WTC11 (cell line): Measurements from ENCODE around the gene OLFM1. TPM values are rescaled to one million over a fixed set of nuclear protein-coding genes. Genes with fewer than 3 reads are reported as not detected.

Experiments used
- ATAC-seq: fragments of 200-7000 bp; cut with Tn5 transposase; 2 replicates; pipeline ENCODE4 v1.10.0; 2021; ENCODE audit warnings: mild to moderate bottlenecking, moderate library complexity
- CTCF ChIA-PET: fragments of 300-600 bp; sonication (Branson Sonifier 250); formaldehyde crosslinking; loops from one replicate; lab custom pipeline; 2021; ENCODE audit warnings: antibody characterized with exemption; lab: Charles Lee
- POLR2A ChIA-PET: fragments of 350-600 bp; sonication (Branson Sonifier 250); formaldehyde crosslinking; loops from one replicate; lab custom pipeline; 2021; ENCODE audit warnings: antibody characterized with exemption; lab: Charles Lee
- DNase-seq: peaks from one replicate; pipeline ENCODE4 v3.0.0; 2021; ENCODE audit warnings: low spot score
- H3K27ac Mint-ChIP-seq: 2 replicates; pipeline ENCODE4 v1.8.0; 2021; ENCODE audit warnings: mixed read lengths
- H3K27me3 Mint-ChIP-seq: 2 replicates; pipeline ENCODE4 v1.8.0; 2021; ENCODE audit warnings: low read depth, mild to moderate bottlenecking, moderate library complexity, mixed read lengths
- H3K36me3 Mint-ChIP-seq: 2 replicates; pipeline ENCODE4 v1.8.0; 2021; ENCODE audit warnings: mixed read lengths
- H3K4me1 Mint-ChIP-seq: 2 replicates; pipeline ENCODE4 v1.8.0; 2022; ENCODE audit warnings: mixed read lengths
- H3K4me3 Mint-ChIP-seq: 2 replicates; pipeline ENCODE4 v1.8.0; 2021; ENCODE audit warnings: mild to moderate bottlenecking, moderate library complexity, mixed read lengths
- H3K9me3 Mint-ChIP-seq: 2 replicates; pipeline ENCODE4 v1.8.0; 2021; ENCODE audit warnings: mixed read lengths
- ELF4 ChIP-seq: sonication (generic); formaldehyde crosslinking; IDR thresholded peaks from 2 replicates; pipeline ENCODE4 v1.8.1; 2022; ENCODE audit warnings: low read depth, mild to moderate bottlenecking, moderate library complexity, missing genetic modification reagents
- GRHL2 ChIP-seq: fragments of 250-450 bp; sonication (Bioruptor Pico); IDR thresholded peaks from 2 replicates; pipeline ENCODE4 v1.8.0; 2022; ENCODE audit warnings: mild to moderate bottlenecking, moderate library complexity; ENCODE audit not compliant: insufficient replicate concordance, severe bottlenecking
- MXD4 ChIP-seq: fragments of 250-450 bp; sonication (Bioruptor Pico); IDR thresholded peaks from 2 replicates; pipeline ENCODE4 v1.8.0; 2021; ENCODE audit warnings: mild to moderate bottlenecking, moderate library complexity, borderline replicate concordance
- PRRX2 ChIP-seq: fragments of 250-450 bp; sonication (Bioruptor Pico); IDR thresholded peaks from 2 replicates; pipeline ENCODE4 v1.8.0; 2021; ENCODE audit warnings: mild to moderate bottlenecking
- TEAD1 ChIP-seq: sonication (generic); formaldehyde crosslinking; IDR thresholded peaks from 2 replicates; pipeline ENCODE4 v1.8.0; 2022; ENCODE audit warnings: mild to moderate bottlenecking, missing genetic modification reagents
- TP53 ChIP-seq: sonication (generic); formaldehyde crosslinking; IDR thresholded peaks from 2 replicates; pipeline ENCODE4 v1.8.1; 2023; ENCODE audit warnings: mild to moderate bottlenecking, missing genetic modification reagents
- ZBTB21 ChIP-seq: sonication (generic); formaldehyde crosslinking; IDR thresholded peaks from 2 replicates; pipeline ENCODE4 v1.8.1; 2023; ENCODE audit warnings: mild to moderate bottlenecking, missing genetic modification reagents, borderline replicate concordance
- ZNF219 ChIP-seq: sonication (generic); formaldehyde crosslinking; IDR thresholded peaks from 2 replicates; pipeline ENCODE4 v1.8.0; 2023; ENCODE audit warnings: missing genetic modification reagents, mild to moderate bottlenecking, borderline replicate concordance
- ZNF317 ChIP-seq: sonication (generic); formaldehyde crosslinking; IDR thresholded peaks from 2 replicates; pipeline ENCODE4 v1.8.1; 2023; ENCODE audit warnings: low read depth, mild to moderate bottlenecking, moderate library complexity, missing genetic modification reagents, borderline replicate concordance
- ZNF416 ChIP-seq: fragments of 250-450 bp; sonication (Bioruptor Pico); IDR thresholded peaks from 2 replicates; pipeline ENCODE4 v1.9.0; 2021; ENCODE audit warnings: mild to moderate bottlenecking, inconsistent platforms
- ZNF671 ChIP-seq: fragments of 250-450 bp; sonication (Bioruptor Pico); IDR thresholded peaks from 2 replicates; pipeline ENCODE4 v1.8.0; 2021; ENCODE audit warnings: mild to moderate bottlenecking
- total RNA-seq: library from RNA; stranded (reverse); gene quantifications from 3 replicates; pipeline ENCODE4 v1.2.3, GENCODE V29; 2021
- TF ChIP-seq, protein P1 (sequence below): sonication (generic); formaldehyde crosslinking; IDR thresholded peaks from 2 replicates; pipeline ENCODE4 v1.8.1; 2022; ENCODE audit warnings: mild to moderate bottlenecking, moderate library complexity, missing genetic modification reagents
- TF ChIP-seq, protein P2 (sequence below): sonication (generic); formaldehyde crosslinking; IDR thresholded peaks from 2 replicates; pipeline ENCODE4 v1.8.0; 2023; ENCODE audit warnings: missing genetic modification reagents, mild to moderate bottlenecking, borderline replicate concordance
- TF ChIP-seq, protein P3 (sequence below): sonication (generic); formaldehyde crosslinking; IDR thresholded peaks from 2 replicates; pipeline ENCODE4 v1.8.0; 2022; ENCODE audit warnings: mild to moderate bottlenecking, missing genetic modification reagents
- TF ChIP-seq, protein P4 (sequence below): fragments of 250-450 bp; sonication (Bioruptor Pico); IDR thresholded peaks from 2 replicates; pipeline ENCODE4 v1.8.0; 2021; ENCODE audit warnings: mild to moderate bottlenecking
- TF ChIP-seq, protein P5 (sequence below): sonication (generic); formaldehyde crosslinking; IDR thresholded peaks from 2 replicates; pipeline ENCODE4 v1.8.1; 2023; ENCODE audit warnings: mild to moderate bottlenecking, missing genetic modification reagents, borderline replicate concordance
- TF ChIP-seq, protein P6 (sequence below): sonication (generic); formaldehyde crosslinking; IDR thresholded peaks from 2 replicates; pipeline ENCODE4 v1.8.1; 2022; ENCODE audit warnings: low read depth, mild to moderate bottlenecking, moderate library complexity, missing genetic modification reagents, borderline replicate concordance
- TF ChIP-seq, protein P7 (sequence below): fragments of 250-450 bp; sonication (Bioruptor Pico); IDR thresholded peaks from 2 replicates; pipeline ENCODE4 v1.9.0; 2021; ENCODE audit warnings: mild to moderate bottlenecking, borderline replicate concordance

The OLFM1 gene
- total RNA-seq, 1 experiment from 2014 or later: 37.6 TPM

DNA sequence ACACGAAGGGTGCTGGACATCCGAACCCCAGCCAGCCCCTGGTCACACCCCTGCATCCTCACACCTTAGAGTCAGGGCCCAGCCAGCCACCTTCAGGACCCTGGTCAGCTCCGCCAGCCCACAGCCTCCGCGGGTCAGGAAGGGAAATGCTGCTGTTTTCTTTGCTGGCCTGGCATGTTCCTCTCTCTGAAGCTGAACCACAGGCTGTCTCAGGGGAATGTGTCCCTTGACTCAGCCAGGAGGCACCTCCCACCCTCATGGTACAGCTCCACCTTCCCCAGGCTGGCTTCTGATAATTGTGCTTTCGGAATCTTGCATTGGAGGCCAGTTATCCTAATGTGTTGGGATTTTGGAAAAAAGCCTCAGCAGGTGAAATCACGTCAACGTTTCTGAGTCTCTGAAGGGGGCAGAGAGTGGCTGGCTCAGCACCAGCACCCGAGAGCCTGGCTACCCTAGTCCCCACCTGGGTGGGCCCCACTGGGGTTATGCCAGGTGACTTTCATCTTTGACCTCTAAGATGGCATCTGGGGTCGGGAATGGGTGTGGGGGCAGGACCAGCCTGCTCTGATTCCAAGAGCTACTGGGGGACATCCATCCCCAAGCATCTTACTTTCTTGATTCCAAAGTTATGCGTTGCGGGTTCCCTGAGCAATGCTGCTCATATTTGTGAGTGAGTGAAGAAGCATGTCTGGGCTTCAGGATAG is 9.8 kb upstream of the OLFM1 start (continued):
- TF ChIP-seq, protein P1, sequence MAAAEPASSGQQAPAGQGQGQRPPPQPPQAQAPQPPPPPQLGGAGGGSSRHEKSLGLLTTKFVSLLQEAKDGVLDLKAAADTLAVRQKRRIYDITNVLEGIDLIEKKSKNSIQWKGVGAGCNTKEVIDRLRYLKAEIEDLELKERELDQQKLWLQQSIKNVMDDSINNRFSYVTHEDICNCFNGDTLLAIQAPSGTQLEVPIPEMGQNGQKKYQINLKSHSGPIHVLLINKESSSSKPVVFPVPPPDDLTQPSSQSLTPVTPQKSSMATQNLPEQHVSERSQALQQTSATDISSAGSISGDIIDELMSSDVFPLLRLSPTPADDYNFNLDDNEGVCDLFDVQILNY (CRISPR knock-in tag): peak; percentile 22; the same call in 1 of the 2 replicates
- TF ChIP-seq ZNF219 (CRISPR knock-in tag): peak; percentile 39; the same call in 1 of the 2 replicates
- TF ChIP-seq MXD4: no peak
- no peak for TF ChIP-seq ZNF317 (CRISPR knock-in tag)
- TF ChIP-seq, protein P2, sequence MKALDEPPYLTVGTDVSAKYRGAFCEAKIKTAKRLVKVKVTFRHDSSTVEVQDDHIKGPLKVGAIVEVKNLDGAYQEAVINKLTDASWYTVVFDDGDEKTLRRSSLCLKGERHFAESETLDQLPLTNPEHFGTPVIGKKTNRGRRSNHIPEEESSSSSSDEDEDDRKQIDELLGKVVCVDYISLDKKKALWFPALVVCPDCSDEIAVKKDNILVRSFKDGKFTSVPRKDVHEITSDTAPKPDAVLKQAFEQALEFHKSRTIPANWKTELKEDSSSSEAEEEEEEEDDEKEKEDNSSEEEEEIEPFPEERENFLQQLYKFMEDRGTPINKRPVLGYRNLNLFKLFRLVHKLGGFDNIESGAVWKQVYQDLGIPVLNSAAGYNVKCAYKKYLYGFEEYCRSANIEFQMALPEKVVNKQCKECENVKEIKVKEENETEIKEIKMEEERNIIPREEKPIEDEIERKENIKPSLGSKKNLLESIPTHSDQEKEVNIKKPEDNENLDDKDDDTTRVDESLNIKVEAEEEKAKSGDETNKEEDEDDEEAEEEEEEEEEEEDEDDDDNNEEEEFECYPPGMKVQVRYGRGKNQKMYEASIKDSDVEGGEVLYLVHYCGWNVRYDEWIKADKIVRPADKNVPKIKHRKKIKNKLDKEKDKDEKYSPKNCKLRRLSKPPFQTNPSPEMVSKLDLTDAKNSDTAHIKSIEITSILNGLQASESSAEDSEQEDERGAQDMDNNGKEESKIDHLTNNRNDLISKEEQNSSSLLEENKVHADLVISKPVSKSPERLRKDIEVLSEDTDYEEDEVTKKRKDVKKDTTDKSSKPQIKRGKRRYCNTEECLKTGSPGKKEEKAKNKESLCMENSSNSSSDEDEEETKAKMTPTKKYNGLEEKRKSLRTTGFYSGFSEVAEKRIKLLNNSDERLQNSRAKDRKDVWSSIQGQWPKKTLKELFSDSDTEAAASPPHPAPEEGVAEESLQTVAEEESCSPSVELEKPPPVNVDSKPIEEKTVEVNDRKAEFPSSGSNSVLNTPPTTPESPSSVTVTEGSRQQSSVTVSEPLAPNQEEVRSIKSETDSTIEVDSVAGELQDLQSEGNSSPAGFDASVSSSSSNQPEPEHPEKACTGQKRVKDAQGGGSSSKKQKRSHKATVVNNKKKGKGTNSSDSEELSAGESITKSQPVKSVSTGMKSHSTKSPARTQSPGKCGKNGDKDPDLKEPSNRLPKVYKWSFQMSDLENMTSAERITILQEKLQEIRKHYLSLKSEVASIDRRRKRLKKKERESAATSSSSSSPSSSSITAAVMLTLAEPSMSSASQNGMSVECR (CRISPR knock-in tag): peak; percentile 87
- TF ChIP-seq, protein P3, sequence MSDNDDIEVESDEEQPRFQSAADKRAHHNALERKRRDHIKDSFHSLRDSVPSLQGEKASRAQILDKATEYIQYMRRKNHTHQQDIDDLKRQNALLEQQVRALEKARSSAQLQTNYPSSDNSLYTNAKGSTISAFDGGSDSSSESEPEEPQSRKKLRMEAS (CRISPR knock-in tag): peak; percentile 68; the same call in 1 of the 2 replicates
- TF ChIP-seq ZBTB21 (CRISPR knock-in tag): 0 out of 2 replicates have a peak, but pooled peaks have one; percentile 40
- TF ChIP-seq ZNF671: no peak
- TF ChIP-seq, protein P4, sequence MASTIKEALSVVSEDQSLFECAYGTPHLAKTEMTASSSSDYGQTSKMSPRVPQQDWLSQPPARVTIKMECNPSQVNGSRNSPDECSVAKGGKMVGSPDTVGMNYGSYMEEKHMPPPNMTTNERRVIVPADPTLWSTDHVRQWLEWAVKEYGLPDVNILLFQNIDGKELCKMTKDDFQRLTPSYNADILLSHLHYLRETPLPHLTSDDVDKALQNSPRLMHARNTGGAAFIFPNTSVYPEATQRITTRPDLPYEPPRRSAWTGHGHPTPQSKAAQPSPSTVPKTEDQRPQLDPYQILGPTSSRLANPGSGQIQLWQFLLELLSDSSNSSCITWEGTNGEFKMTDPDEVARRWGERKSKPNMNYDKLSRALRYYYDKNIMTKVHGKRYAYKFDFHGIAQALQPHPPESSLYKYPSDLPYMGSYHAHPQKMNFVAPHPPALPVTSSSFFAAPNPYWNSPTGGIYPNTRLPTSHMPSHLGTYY (CRISPR knock-in tag): no peak
- TF ChIP-seq, all 79 proteins: peak for 23

DNA sequence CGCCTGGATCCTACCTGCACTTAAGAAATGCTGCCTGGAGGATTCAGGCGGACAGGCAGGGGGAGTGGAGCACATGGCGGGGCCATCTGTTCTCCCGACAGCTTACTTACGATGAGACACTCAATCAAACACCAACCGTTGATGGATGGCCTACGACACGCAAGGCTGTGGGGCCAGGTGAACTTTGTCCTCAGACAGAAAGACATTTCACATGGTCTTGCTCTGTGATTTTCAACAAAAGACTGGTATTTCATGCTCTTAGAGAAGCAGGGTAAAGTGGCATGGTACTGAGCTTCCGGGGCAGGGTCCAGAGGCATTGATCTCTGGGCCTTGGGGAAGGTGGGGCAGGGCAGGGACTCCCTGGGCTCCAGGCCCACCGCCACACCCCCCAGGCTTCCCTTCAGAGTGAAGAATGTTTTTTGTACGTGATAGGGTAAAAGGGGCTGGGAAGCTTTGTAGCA is 9.1 kb upstream of the OLFM1 start:
- H3K27ac Mint-ChIP-seq: no peak overlapping the region
- H3K4me3 Mint-ChIP-seq: no peak overlapping the region
- ChIA-PET CTCF (no interaction called here), POLR2A (no interaction called here)
- H3K36me3 Mint-ChIP-seq: no peaks in the 10 kb centered on the region
- ATAC-seq (no peak), DNase-seq (no peak)
- H3K27me3 Mint-ChIP-seq: peaks cover 20% of the 10 kb centered on the region
- H3K4me1 Mint-ChIP-seq: peaks cover 11% of the 10 kb centered on the region
- no peaks in the 10 kb centered on the region for H3K9me3 Mint-ChIP-seq
- TF ChIP-seq TP53 (CRISPR knock-in tag) (no peak), GRHL2 (CRISPR knock-in tag) (no peak), ZNF416 (CRISPR knock-in tag) (no peak), ELF4 (no peak), PRRX2 (CRISPR knock-in tag) (no peak), ZNF219 (CRISPR knock-in tag) (no peak), TEAD1 (CRISPR knock-in tag) (no peak)
- TF ChIP-seq, protein P5, sequence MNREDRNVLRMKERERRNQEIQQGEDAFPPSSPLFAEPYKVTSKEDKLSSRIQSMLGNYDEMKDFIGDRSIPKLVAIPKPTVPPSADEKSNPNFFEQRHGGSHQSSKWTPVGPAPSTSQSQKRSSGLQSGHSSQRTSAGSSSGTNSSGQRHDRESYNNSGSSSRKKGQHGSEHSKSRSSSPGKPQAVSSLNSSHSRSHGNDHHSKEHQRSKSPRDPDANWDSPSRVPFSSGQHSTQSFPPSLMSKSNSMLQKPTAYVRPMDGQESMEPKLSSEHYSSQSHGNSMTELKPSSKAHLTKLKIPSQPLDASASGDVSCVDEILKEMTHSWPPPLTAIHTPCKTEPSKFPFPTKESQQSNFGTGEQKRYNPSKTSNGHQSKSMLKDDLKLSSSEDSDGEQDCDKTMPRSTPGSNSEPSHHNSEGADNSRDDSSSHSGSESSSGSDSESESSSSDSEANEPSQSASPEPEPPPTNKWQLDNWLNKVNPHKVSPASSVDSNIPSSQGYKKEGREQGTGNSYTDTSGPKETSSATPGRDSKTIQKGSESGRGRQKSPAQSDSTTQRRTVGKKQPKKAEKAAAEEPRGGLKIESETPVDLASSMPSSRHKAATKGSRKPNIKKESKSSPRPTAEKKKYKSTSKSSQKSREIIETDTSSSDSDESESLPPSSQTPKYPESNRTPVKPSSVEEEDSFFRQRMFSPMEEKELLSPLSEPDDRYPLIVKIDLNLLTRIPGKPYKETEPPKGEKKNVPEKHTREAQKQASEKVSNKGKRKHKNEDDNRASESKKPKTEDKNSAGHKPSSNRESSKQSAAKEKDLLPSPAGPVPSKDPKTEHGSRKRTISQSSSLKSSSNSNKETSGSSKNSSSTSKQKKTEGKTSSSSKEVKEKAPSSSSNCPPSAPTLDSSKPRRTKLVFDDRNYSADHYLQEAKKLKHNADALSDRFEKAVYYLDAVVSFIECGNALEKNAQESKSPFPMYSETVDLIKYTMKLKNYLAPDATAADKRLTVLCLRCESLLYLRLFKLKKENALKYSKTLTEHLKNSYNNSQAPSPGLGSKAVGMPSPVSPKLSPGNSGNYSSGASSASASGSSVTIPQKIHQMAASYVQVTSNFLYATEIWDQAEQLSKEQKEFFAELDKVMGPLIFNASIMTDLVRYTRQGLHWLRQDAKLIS (CRISPR knock-in tag): no peak
- TF ChIP-seq, protein P6, sequence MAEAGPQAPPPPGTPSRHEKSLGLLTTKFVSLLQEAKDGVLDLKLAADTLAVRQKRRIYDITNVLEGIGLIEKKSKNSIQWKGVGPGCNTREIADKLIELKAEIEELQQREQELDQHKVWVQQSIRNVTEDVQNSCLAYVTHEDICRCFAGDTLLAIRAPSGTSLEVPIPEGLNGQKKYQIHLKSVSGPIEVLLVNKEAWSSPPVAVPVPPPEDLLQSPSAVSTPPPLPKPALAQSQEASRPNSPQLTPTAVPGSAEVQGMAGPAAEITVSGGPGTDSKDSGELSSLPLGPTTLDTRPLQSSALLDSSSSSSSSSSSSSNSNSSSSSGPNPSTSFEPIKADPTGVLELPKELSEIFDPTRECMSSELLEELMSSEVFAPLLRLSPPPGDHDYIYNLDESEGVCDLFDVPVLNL (CRISPR knock-in tag): no peak
- TF ChIP-seq, protein P7, sequence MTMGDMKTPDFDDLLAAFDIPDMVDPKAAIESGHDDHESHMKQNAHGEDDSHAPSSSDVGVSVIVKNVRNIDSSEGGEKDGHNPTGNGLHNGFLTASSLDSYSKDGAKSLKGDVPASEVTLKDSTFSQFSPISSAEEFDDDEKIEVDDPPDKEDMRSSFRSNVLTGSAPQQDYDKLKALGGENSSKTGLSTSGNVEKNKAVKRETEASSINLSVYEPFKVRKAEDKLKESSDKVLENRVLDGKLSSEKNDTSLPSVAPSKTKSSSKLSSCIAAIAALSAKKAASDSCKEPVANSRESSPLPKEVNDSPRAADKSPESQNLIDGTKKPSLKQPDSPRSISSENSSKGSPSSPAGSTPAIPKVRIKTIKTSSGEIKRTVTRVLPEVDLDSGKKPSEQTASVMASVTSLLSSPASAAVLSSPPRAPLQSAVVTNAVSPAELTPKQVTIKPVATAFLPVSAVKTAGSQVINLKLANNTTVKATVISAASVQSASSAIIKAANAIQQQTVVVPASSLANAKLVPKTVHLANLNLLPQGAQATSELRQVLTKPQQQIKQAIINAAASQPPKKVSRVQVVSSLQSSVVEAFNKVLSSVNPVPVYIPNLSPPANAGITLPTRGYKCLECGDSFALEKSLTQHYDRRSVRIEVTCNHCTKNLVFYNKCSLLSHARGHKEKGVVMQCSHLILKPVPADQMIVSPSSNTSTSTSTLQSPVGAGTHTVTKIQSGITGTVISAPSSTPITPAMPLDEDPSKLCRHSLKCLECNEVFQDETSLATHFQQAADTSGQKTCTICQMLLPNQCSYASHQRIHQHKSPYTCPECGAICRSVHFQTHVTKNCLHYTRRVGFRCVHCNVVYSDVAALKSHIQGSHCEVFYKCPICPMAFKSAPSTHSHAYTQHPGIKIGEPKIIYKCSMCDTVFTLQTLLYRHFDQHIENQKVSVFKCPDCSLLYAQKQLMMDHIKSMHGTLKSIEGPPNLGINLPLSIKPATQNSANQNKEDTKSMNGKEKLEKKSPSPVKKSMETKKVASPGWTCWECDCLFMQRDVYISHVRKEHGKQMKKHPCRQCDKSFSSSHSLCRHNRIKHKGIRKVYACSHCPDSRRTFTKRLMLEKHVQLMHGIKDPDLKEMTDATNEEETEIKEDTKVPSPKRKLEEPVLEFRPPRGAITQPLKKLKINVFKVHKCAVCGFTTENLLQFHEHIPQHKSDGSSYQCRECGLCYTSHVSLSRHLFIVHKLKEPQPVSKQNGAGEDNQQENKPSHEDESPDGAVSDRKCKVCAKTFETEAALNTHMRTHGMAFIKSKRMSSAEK (CRISPR knock-in tag): no peak
